HG03135 (cell line): ENCODE results near the gene MRPL12.
"Not testable (repeated sequence)": the region's sequence is repeated elsewhere in the genome, so short reads cannot be mapped to it uniquely, and the experiment has no call there.

Source experiments
- ATAC-seq: cut with Tn5 transposase; IDR thresholded peaks from one replicate; pipeline ENCODE4 v1.9.1; 2021; ENCODE audit warnings: mild to moderate bottlenecking, moderate library complexity; ENCODE audit not compliant: unreplicated experiment

The MRPL12 gene

DNA sequence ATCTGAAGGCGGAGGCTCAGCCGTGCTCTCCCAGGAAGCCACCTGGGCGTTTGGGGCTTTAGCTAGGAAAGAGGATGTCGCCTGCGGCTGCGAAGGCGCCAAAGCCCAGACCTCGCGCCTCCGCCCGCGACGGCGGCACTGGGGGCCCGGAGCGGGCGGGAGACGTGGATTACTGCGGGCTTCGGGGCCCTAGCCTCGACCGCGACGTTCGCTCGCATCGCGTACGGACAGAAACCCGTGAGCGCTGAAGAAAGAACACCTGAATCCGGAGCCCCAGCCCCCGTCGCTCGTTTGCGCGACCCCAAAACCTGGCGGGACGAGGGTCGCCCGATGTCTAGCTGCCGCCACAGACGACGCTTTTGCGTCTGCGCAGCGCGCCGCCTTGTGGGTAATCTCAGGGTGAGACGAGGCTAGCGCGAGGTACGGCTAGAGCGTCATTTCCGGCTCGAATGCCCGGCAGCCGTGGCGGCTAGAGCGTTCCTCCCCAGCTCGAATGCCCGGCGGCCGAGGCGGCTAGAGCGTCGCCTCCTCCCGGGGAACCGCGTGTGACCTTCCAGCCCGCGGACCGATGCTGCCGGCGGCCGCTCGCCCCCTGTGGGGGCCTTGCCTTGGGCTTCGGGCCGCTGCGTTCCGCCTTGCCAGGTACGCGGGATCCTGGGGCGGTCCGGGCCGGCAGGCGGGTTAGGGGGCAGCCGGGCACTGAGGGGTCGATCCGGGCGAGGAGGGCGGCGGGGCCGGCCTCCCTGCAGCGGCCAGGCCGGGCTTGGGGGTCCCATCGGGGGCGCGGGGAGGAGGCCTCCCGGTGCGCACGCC, at the start of gene MRPL12:
Gene MRPL12, plus strand, starts transcription at position 434 of the 813 bp plus-strand sequence. Its CDS starts 135 bp downstream, at position 569.
- peak; percentile 73 for ATAC-seq

DNA sequence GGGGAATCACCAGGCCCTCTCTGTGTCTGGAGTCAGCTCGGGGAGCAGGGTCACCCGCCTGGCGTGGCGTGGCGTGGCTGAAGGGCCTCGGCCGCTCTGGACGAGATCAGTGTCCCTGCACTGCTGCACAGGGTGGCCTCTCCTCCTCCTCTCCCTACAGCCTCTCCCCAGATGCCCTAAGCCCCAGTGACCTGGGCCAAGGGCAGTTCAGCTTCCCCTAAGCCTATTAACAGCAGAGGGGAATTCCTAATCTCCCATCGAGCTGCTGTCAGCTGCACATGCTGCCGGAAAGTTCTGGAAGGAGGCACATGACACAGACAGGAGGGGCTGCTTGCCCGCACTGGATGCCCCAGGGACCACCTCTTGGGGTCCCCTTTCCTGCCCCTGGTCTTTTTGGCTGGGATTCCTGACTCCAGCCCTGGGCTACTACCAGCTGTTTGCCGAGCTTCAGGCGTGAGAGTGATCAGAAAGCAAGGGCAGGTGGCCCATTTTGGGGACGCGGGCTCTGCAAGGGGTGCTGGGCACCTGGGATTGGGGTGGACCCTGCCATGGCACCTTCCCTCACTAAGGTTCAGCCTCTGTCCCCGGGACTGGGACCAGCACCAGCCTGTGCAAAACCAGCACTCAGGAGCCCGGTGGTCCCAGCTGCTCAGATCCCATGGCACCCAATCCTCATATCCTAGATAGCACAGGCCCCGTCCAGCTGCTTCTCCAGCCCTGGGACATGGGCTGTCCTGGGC, 47.6 kb upstream of the MRPL12 start:
- no peak for ATAC-seq

DNA sequence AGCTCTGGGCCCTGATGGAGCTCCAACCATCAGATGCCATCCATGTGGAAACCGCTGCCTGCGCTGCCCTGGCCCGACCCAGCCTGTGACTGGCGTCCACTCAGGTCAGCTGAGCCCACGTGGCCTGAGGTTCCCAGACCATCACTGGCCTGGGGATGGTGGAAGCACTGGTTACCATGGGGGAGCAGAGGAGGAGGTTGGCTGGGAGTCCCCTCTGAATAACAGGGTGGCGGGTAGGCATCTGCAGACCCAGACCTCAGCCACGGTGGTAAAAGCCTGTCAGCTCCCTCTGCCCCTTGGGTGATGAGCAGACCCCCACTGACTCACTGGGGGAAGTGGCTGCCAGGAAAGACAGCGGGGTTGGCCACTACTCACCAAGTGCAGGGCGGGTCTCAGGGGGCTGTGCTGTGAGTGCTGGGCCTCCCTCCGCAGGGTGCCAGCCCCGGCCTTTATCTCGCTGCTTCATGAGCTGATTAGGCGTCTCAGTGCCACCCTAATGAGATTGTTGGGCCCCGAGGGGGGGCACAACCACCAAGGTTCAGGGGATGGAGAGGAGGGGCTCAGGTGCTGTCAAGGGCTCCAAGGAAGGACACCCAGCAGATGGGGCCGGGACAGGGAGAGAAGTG, 46.9 kb upstream of the MRPL12 start, which contains the start of gene PDE6G:
Gene PDE6G, minus strand, starts transcription at position 425 of the 626 bp plus-strand sequence. CDS start 3,237 bp downstream, outside the sequence.
- ATAC-seq: no peak

DNA sequence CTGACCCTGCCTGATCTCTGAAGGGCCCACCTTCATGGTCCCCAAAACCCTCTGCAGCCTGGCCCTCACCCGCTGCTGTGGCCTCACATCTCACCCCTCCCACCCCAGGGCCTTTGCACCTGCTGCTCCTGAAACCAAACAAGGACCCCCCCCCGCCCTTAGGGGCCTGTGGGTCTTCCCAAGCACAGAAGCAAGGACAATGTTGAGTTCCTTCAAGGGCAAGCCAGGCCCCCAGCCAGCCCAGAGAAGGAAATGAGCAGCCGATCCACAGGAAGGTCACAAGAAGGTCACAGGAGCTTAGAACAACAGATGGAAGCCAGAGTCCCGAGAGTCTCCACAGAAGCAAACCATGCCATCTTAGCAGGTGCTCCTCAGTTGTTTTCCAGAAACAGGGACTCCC, 46.3 kb upstream of the MRPL12 start:
- no peak for ATAC-seq

DNA sequence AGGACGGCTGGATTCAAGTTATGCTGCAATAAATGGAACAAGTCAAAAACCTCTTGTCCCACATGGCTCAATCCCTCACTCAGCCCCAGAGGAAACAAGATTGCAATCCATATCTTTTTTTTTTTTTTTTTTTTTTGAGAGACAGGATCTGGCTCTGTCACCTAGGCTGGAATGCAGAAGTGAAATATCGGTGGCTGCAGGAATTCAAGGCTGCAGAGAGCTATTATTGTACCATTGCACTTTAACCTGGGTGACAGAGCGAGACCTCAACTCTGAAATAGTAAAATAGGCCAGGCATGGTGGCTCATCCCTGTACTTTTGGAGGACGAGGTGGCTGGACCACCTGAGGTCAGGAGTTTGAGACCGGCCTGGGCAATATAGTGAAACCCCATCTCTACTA, 44.1 kb upstream of the MRPL12 start:
- ATAC-seq: no peak

DNA sequence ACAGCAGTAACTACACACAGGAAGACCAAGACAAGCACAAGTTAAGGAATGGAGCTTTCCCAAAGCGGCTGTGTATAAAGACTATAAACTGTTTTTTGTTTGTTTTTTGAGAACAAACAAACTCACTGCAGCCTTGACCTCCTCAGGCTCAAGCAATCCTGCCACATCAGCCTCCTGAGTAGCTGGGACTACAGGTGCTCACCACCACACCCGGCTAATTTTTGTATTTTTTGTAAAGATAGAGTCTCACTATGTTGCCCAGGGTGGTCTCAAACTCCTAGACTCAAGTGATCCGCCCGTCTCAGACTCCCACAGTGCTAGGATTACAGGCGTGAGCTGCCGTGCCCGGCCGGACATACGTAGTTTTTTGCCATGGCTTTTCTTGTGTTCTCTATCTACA, 42.7 kb upstream of the MRPL12 start:
- ATAC-seq: no peak

DNA sequence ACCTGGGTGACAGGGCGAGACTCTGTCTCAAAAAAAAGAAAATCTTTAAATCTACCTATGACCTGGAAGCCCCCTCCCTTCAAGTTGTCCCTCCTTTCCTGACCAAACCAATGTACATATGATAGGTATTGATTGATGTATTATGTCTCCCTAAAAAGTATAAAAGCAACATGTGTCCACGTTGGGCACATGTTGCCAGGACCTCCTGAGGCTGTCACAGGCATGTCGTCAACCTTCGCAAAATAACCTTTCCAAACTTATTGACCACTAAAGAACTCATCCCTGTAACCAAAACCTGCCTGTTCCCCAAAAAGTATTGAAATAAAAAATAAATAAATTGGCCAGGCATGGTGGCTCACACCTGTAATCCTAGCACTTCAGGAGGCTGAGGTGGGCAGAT, 41.2 kb upstream of the MRPL12 start:
- ATAC-seq: no peak

DNA sequence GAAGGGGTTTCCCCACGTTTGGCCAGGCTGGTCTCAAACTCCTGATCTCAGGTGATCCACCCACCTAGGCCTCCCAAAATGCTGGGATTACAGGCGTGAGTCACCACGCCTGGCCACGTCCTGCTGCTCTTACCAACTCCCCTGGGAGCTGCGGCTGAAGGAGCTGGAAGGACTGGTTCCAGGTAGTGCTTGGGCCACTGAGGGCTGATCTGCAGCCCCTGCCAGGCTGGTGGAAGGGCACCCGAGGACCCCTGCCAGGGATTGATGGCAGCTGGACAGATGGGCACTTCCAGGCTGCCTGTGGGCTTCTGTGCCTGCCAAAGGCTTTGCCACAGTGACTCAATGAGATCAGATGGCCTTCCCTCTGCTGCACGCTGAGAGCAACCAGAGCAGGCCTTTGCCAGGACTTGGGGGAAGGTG, 39.1 kb upstream of the MRPL12 start:
- ATAC-seq: no peak

DNA sequence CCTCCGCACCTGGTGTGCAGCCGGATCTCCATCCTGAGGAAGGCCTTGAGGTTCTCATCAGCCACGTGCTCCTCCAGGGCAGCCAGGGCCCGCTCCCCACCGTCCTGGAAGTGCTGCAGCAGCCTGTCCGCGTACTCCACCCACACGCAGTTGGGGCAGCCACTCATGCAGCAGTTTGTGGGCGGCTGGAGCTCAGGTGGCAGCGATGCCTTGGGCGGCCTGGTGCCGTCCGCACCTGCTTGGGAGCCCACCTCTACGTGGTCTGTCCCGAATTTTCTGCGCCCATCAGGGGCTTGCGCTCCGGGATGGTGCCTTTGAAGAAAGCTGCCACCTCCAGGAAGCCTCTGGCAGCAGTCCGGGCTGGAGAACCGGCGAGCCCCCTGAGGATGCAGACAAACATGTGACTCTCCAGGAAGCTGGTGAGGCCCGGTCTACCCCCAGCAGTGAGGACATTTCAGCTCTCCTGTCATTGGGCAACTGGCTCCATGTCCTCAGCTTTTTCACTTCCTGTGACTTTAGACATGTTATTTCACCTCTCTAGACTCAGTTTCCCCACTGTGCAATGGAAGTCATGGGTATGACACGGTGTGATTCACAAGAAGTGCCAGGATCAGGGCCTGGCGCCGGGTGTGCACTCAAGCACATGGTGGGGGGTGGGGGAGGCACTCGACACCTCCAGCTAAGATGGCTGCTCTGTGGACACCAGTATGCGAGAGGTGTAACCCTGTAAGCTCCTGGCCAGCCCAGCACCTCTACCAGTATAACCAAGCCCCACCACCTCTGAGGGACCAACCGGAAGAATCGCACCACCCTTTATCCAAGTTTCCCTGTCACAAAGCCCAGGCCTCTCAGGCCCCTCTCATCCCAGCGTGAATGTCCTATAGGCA, 37.7 kb upstream of the MRPL12 start:
- peak; percentile 17 for ATAC-seq

DNA sequence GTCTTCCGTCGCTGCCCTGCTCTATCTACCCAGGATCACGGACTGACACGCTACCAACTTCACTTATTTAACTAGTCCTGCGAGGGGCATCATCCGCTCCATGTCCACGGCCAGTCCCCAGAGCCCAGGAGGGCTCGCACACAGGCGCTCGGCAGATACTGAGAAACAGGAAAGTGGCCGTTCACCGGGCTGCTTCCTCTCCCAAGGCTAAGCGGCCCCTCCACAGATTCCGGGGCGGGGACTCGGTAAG, 37.1 kb upstream of the MRPL12 start:
- no peak for ATAC-seq

DNA sequence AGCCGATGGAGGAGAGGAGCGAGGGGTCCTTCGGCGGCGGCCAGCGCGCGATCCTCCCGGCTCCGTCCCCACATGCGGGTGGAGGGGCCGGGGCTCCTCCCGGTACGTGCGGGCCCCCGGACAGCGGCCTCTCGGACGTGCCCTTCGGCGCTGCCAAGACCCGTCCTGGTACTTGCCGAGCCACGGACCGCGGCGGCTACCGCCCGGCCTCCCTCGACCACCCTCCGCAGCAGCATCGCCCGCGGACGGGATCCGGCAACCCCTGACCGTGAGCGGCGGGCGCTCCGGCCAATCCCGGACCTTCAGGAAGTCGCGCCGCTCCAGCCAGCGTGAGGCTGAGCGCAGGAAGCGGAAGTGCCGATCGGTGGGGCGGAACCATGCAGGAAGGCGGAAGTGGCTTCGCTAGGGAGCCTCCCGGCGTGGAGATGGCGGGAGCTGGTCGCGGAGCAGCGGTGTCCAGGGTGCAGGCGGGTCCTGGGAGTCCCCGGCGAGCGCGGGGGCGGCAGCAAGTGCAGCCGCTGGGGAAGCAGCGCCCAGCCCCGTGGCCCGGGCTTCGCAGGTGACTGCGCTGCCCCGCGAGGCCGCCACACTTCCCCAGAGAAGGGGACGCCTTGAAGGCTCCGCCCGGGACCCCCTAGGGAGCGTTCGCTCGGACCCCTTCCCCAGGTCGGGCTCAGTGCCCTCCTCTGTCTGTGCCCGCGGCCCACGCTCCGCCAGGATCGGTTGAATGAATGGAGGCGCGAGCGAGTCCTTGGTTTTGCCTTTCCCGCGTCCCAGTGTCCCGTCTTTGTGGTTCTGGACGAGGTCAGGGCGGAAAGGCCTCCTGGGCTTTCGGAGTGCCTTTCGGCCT, 36.6 kb upstream of the MRPL12 start, which contains the start of the genes CCDC137 and OXLD1:
Gene CCDC137, plus strand, starts transcription at position 396 of the 850 bp plus-strand sequence. Its CDS starts 30 bp downstream, at position 426.
Gene OXLD1, minus strand, starts transcription at position 264 of the 850 bp plus-strand sequence. Its CDS starts 28 bp downstream, at position 236.
- ATAC-seq: peak; percentile 88

DNA sequence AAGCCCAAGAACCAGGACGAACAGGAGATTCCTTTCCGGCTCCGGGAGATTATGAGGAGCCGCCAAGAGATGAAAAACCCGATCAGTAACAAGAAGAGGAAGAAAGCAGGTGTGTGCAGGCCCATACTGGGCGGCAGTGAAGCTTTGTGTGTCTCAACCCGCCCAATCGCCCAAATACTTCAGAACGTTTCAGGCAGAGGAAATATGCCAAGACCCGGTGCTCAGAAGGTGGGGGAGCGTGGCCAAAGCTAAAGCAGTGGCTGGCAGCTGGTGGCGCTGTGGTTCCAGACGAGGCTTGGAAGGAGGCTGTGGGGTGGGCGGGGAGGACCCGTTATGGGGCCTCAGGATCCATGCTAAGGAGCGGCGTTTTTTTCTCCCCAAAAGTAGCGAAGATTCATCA, 35.4 kb upstream of the MRPL12 start:
- no peak for ATAC-seq

DNA sequence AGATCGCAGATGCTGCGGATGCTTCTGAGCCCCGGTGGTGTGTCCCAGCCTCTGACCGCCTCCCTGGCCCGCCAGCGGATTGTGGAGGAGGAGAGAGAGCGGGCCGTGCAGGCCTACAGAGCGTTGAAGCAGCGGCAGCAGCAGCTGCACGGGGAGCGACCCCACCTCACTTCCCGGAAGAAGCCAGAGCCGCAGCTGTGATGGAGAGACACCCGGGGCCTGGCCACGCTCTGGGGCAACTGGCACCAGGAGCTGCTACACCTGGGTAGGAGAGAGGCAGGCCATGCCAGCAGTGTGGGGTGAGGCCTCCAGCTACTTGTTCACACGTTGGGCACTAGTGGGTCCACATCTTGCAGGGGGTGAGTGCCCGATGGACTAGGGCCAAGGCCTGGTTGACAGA, 30.7 kb upstream of the MRPL12 start:
- no peak for ATAC-seq

DNA sequence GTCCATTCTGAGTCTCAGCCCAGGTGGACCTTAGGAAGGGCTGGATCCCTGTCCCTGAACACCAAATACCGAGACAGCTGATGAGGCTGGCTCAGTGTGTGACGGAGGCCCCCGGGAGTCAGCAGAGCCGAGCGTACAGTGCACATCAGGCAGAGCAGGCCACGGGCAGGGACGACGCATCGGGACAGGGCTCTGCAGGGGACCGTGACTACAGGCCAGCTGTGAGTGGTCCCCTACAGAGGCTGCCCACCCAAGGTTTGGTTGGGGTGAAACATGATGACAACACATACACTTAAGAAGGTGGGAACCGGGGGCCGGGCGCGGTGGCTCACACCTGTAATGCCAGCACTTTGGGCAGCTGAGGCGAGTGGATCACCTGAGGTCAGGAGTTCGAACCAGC, 30.2 kb upstream of the MRPL12 start:
- ATAC-seq: no peak

DNA sequence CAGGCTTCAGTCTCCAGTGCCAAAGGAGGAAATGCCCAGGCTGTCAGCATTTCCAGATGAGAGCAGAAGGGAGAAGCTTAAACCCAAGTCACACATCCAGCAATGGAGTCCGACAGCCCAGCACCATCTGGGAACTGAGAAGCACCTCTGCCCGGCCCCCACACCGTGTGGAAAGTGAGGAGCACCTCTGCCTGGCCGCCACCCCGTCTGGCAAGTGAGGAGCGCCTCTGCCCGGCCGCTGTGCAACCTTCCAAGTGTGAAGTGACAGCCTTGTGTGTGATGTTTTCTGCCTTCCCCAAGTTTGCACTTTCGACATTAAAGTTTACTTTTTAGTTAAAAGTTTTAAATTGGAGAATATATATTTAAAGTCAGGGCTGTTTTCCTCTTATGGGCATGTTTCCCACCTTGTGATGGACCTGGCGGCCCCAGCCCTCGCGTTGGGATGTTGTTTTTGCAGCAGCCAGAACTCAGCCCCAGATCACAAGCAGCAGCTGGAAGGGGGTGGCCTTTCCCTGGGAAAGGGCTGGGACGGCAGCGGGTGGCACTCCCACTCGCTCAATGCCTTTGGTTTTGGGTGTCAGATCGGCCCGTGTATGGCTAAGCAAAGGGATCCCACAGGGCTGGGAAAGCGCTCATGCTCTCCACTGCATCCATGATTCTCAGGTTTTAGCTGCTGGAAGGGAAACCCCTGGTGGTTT, 29.5 kb upstream of the MRPL12 start:
- no peak for ATAC-seq

DNA sequence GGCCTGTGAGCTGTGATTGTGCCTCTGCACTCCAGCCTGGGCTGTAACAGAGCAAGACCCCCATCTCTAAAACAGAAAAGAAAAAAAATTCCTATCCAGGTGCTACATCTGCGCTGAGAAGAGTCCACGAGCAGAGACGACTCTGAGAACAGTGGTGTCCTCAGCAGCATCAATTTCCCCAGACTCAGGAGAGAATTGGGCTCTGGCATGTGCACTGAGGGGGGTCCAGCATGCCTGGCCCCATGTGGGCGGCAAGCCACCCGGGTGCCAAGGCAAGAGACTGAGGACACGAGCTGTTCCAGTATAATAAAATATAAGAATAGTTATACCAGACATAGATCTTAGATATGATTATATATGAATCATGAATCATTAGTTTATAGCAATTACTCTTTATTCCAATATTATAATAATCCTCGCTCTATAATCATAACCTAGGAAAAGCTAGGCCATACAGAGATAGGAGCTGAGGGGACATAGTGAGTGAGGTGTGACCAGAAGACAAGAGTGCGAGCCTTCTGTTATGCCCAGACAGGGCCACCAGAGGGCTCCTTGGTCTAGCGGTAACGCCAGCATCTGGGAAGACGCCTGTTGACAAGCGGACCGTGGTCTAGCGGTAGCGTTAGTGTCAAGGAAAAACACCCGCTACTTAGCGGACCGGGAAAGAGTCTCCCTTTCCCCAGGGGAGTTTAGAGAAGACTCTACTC, 27.5 kb upstream of the MRPL12 start:
- not testable (repeated sequence) for ATAC-seq

DNA sequence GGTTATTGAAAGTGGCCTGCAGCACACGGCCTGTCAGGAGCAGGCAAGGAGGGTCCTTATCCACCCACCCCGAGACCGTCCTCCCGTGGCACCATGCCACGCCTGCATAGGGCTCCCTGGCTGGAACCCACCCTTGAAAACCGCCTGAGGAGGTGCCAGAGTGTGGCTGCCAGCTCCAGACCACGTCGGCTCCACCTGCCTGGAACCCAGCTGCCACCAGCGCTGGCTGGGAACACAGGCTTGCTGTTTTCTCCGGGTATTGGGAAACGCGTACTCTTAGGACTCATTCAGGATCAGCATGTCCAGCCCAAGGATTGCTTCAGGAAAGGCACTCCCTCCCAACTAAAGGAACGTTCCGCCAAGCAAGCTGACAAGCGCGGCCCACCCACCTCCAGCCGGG, 26.3 kb upstream of the MRPL12 start:
- no peak for ATAC-seq

DNA sequence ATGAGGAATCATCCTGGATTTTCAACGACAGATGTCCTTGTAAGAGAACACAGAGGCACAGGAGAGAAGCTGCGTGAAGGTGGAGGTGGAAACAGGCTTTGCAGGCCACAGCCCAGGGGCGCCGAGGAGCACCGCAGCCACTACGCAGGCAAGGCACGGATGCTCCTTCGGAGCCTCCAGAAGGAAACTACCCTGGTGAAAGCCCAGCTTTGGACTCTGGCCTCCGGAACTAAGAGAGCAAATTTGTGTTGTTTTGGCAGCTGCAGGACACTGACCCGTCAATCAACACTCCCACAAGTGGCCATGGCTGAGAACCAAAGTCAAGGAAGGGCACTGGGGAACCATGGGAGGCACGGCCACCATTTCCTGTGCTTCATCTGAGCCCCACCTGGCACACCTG, 23.0 kb upstream of the MRPL12 start:
- ATAC-seq: no peak

DNA sequence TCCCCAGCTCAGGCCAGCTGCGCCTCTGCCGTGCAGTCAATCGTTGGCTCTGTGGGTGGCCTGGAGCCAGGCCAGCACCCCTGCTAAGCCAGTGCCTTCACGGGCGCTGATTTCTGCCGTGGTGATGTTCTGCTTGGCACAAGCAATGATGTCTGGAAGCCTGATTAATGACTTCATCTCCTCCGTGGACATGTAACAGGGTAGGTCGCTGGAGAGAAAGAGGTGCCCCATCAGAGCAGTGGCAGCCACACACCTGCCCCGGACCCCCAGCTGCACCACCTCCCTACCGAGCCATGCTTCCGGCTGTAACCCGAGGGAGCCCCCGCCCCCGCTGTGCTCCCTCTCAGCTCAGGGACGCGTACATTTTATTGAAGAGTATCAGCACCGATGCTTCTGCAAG, 21.5 kb upstream of the MRPL12 start:
- no peak for ATAC-seq
